Measurements from ENCODE around the gene SLC12A6.
"Not testable (repeated sequence)": the region's sequence is repeated elsewhere in the genome, so short reads cannot be mapped to it uniquely, and the experiment has no call there.

The SLC12A6 gene

DNA sequence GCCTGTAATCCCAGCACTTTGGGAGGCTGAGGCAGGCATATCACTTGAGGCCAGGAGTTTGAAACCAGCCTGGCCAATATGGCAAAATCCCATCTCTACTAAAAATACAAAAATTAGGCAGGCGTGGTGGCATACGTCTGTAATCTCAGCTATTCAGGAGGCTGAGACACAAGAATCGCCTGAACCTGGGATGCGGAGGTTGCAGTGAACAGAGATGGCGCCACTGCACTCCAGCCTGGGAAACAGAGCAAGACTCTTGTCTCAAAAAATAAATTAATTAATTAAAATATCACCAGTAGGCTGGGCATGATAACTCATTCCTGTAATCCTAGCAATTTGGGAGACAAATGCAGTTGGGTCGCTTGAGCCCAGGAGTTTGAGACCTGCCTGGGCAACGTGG is 144.3 kb downstream of the SLC12A6 start:
- DNase-seq (ENCODE audit: low spot score): not testable (repeated sequence)

DNA sequence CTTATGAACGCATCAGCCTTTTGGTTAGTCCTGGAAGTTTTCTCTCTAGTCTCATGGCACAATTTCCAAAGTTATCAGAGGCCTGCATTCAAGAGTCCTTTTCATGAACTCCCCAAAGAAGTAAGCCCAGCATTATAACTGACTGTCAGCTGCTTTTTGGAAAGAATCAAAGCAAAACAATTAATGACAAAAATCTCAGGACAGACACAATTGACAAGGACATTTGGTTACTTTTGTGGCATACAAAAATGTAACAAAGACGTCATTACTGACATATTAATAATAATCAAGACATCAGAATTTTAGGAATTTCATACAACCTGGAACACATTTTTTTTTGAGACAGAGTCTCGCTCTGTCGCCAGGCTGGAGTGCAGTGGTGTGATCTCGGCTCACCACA is 148.9 kb downstream of the SLC12A6 start:
- no peak for DNase-seq (ENCODE audit: low spot score)

DNA sequence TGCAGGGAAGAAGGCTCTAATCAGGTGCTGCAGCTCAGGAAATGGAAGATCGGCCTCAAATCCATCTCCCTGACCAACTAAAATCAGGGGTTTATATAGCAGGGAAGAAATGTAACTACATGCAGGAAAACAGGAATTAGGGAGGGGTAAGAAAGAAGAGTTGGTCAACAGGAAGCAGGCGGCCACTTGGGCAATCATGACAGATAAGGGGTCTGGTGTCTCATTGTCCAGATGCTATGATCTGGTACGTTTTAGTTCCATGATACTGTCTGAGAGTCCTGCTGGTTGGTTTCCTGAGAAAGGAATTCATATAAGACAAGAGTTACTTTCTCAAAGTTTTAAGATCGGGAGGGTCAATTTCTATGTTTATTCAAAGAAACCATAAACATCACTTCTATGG is 151.9 kb downstream of the SLC12A6 start:
- DNase-seq (ENCODE audit: low spot score): no peak

DNA sequence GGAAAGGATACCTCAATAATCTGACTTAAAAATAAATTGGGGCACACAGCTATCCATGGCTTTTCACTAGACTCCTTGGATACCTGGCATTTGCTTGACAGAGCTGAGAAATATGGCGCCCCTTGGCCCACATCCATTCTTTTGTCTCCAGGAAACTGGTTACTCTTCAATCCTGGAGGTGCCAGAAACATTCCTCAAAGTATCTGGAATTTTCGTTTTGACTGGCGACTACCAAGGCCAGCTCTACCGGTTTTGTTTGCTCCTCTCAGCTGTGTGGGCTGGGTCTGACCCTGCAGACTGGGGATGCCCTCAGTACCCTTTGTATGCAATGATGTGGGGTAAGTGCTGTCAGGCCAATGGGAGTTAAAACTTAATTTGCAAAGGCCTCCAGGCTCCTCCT is 154.6 kb downstream of the SLC12A6 start:
- DNase-seq (ENCODE audit: low spot score): no peak
